ENCODE results near the gene PAX4.

PAX4 gene

DNA sequence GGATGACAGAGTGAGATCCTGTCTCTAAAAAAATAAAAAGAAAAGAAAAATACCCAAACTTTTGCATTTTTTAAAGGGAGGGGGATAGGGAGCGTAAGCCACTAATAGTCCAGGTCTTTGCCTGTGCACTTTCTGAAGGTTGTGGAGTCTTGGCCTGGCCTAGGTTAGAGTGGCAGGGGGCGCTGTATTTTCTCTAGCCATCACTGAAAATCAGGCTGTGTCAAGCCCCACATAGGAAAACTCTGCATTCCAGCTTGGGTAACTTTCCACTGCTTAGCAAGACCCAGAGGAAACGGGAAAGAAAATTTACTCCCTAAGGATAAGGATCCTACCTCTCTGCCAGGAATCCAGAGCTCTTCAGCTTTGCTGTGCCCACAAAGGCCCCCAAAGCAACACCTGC lies 10.5 kb upstream of the PAX4 start:
- DNase-seq, result no peak

DNA sequence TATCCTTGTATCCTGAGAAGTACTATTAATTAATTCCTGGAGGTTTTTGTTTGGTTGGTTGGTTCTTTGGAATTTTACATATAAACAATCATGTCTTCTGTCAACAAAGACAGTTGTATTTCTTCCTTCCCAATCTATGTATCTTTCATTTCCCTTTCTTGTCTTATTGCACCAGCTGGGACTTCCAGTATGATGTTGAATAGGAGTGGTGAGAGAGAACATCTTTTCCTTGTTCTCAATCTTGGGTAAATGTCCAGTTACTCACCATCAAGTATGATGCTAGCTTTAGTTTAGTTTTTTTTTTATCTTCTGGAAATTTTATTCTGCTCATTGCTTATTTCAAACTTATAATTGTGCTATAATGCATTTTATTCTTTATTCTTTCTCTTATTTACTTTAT lies 7.4 kb upstream of the PAX4 start:
- DNase-seq, result no peak

DNA sequence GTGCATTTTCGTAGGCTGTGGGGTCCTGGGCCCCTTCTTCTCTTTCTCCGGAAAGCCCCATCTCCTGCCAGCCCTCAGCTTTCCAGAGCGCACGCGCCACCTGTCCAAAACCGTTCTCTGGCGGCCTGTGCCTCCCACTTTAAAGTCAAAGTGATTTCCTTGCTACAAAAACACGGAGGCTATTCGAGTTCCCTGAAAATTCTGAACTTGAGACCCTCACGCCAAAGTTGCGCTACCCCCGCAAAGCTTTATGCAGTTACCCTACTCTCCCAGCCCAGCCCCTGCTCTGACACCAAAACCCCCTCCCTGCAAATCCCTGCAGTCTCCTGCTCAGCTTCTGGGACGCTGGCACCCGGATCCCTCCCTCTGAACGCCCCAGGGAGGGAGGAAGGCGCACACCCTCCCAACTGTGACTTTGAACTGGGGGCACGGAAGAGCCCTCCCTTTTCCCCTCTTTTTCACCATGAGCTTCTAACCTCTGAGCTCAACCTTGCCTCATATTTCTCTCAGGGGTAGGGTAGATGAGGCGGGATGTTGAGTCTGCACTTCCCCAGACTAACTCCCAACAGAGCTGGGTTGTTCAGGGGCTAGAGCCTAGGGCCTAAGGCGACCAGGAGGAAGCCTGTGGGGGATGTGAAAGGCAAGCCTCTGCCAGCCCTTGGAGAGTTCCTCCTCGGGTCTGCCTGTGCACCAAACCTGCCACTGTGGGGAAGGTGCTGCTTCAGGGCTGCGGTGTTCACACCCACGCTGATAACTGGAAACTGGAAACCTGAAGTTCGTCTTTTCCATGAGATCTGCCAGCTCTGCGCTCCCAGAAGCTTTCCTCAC lies 2.7 kb upstream of the PAX4 start:
- no peak for DNase-seq

DNA sequence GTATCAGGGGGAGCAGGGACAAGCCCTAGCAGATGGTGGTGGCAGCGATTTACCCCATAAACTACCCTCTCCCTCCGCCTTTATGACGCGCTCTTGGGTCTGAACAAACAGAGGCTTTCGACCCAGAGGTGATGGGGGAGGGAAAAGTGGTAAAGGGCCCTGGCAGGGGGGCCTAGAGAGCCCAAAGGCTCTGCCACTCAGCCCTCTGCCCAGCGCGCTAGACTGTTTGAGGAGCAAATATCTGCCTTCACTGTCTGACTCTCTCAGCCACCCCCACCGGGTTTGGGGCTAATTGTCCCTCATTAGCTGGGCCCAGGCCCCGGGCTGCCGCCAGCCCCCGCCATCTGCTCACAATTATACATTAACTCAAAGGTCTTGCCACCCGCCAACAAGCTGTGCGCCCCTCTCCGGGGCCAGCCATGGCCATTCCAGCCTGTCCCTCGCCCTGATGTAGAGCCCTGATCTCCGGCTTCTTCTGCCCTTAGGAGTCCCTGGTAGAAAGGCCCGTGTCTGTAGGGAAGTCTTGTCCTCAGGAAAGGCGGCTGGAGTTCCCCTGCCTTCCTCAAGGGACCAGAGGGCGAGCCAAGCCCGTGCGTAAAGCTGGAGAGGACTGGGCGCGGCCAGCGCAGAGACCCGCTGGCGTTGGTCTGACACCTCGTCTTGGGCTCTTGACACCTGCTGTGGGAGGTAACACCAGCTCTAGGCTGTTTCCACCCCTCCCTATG lies 1.9 kb upstream of the PAX4 start:
- DNase-seq, result no peak

DNA sequence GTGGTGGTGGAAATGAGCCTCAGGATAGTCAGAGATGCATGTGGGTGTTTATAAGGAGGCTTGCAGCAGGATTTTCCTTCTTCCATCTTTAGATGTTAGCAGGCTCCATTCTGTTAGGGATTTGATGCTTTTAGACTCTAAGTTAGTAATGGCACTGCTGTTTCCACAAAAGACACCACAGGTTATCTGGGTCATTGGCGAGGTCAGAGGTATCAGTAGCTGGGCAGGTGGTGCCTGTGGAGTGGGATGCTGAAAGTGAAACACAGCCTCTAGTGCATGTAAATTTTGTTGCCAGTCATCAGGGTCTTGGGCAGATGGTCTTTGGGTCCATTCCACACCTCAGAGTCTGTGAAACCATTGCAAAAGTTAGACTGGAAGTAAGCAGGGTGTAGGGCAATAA lies 833 bp upstream of the PAX4 start:
- no peak for DNase-seq

GRCh38 chr7:127616724-127617123 lies 1.2 kb downstream of the PAX4 start:
- DNase-seq, result no peak

DNA sequence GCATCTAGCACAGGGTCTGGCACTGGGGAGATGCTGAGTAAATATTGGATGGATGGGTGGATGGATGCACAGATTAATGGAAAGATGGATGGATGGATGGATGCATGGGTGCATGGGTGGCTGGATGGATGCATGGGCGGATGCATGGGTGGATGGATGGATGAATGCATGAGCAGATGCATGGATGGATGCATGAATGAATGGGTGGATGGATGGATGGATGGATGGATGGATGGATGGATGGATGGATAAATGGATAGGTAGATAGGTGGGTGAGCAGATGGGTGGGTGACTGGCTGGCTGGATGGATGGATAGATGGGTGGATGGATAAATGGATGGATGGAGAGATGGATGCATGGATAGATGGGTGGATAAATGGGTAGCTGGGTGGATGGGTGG lies 5.7 kb downstream of the PAX4 start:
- DNase-seq, result no peak

- no peak for DNase-seq
Measured at GRCh38 chr7:127609297-127609696, 8.6 kb downstream of the PAX4 start.

GRCh38 chr7:127608446-127608845 lies 9.5 kb downstream of the PAX4 start:
- DNase-seq, result no peak

DNA sequence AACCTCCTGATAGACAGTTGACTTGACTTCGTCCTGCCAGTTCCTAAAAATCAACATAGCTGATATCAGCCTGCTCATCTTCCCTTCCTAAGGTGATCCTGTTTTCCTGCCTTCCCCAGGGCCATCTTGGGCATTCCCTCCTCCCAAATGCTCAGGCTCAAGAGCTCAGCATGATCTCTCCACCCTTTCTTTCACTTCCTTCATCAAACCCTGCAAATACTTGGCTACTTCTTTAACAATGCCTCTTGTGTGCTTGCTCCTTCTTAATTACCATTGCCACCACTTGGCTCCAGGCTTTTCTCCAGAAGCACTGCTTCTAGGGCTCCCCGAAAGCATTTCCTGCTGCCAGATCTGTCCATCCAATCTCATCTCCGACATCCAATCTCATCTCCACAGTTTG lies 17.1 kb downstream of the PAX4 start:
- DNase-seq, result no peak

- no peak for DNase-seq
Measured at GRCh38 chr7:127598318-127598717, 19.6 kb downstream of the PAX4 start.

DNA sequence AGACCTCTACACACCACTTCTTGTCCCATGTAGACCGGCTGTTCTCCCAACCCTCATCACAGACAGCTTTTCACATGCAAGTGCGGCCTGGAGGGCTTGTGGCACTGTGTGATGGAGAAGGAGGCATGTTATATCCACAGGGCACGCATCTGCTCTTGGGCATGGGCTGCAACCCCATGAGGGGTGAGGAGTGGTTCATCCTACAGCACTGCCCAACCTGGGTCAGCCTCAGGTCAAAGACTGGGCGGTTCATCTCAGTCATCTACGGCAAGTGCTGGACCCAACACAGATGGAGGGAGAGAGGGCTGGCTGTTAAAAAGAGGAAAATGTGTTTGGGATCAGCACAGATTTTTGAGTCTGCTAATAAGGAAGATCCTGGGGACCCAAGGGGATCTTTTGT lies 22.2 kb downstream of the PAX4 start:
- no peak for DNase-seq

GRCh38 chr7:127594490-127594889 lies 23.5 kb downstream of the PAX4 start:
- no peak for DNase-seq

DNA sequence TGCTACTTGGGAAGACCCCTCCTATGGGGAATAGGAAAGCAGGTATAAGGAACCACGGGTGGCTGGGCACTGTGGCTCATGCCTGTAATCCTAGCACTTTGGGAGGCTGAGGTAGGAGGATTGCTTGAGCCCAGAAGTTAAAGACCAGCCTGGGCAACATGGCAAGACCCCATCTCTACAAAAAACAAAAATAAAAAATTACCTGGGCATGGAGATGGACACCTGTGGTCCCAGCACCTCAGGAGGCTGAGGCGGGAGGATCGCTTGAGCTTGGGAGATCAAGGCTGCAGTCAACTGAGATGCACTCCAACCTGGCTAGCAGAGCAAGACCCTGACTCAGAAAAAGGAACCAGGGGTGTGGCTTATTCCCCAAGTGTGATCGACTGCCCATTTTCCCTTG lies 25.4 kb downstream of the PAX4 start:
- no peak for DNase-seq

DNA sequence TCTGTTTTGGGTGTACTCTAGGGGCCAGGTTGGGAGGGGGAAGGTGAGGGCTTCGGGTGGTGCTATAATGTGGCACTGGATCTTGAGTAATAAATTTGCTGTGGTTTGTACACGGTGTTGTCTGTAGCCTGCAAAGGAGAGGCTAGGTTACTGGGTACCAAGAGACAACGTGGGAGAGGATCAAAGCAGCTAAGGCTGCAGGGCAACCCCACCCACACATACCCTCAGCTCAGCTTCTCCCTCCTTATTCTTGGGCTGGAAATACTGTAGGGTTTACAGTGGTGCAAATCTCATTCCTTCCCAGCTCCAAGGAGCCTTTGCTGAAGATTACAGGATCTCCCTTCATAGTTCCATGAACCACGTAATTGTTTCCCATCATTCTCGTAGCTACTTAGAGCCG lies 26.4 kb downstream of the PAX4 start:
- DNase-seq, result no peak

- DNase-seq, result no peak
Measured at GRCh38 chr7:127591189-127591588, 26.8 kb downstream of the PAX4 start.

DNA sequence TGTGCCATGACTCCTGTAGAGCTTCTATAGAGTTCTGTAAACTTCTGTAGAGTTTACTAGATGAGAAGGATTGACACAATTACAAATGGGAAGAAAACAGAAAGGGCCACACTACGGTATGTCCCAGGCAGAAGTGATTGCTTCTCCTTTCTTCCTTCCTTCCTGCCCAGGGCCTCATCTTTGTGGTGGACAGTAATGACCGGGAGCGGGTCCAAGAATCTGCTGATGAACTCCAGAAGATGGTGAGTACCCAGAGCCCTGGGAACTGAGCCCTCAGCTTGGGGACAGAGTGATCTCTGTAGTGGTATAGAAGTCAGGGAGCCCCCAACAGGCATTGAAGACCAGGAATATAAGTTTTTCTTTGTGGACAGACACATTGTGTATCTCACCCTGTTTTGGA lies 28.0 kb downstream of the PAX4 start:
- DNase-seq, result no peak

- peak; percentile 28 to 36 for DNase-seq
Measured at GRCh38 chr7:127588697-127589482, 29.1 kb downstream of the PAX4 start.

GRCh38 chr7:127588019-127588696 lies 29.8 kb downstream of the PAX4 start, which contains the start of gene ARF5:
ARF5 (plus strand) TSS chr7:127588411; CDS start chr7:127588499, 88 bp downstream.
- DNase-seq, result peak; percentile 82 to 89

DNA sequence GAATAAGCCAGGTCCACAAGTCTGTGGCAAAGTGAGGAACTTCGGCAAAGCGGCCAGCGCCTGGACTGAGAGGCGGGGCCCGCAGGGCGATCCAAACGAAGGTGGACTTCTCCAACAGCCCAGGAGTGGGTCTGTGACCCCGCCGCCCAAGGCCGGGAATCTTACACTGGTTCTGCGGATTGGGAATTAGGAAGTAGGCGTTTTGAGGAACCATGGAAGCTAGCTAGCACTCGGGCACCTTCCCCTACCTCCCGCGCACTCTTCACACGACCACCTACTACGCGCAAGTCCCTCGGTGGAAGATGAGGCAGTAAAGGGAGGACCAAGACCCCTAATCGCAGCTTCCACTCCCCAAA lies 30.3 kb downstream of the PAX4 start:
- DNase-seq, result no peak

- no peak for DNase-seq
Measured at GRCh38 chr7:127586346-127586745, 31.6 kb downstream of the PAX4 start.

- DNase-seq, result peak; percentile 90 to 95
Measured at GRCh38 chr7:127585044-127585953, 32.6 kb downstream of the PAX4 start, which contains the start of gene GCC1. GCC1 (minus strand) TSS chr7:127585596; CDS start chr7:127585182, 414 bp downstream.

Measured in activated CD4-positive, alpha-beta T cell treated with anti-CD3 and anti-CD28 coated beads for 4 hours (primary cell).